PC-9 (cell line): ENCODE measurements around the gene TNK1. TPM values are rescaled to one million over a fixed set of nuclear protein-coding genes. Genes with fewer than 3 reads are reported as not detected.

Source experiments
- BruUV-seq: library from RNA; stranded (reverse); fragments of 400-500 nt; replicated peaks from 2 replicates; lab custom pipeline; 2021; lab: Mats Ljungman, UMichigan
- CTCF ChIA-PET: fragments of 300-600 bp; sonication (Branson Sonifier 250); formaldehyde crosslinking; loops from one replicate; lab custom pipeline; 2022; ENCODE audit warnings: antibody characterized with exemption; lab: Charles Lee
- POLR2A ChIA-PET: fragments of 300-600 bp; sonication (Branson Sonifier 250); formaldehyde crosslinking; loops from one replicate; lab custom pipeline; 2022; ENCODE audit warnings: antibody characterized with exemption; ENCODE audit not compliant: unreplicated experiment; lab: Charles Lee
- DNase-seq, 2 experiments: peaks; one replicate each; pipeline versions ENCODE4 v3.0.0 to v3.0.0-alpha.2; 2015 to 2022; ENCODE audit warnings: mixed read lengths in 1 of 2
- H2AFZ ChIP-seq: fragments of 200-600 bp; sonication (generic); 2 replicates; pipeline ENCODE4 v1.8.1; 2017; ENCODE audit warnings: antibody characterized with exemption
- H3F3A ChIP-seq: fragments of 200-600 bp; sonication (generic); 2 replicates; pipeline ENCODE4 v1.8.1; 2017; ENCODE audit warnings: antibody characterized with exemption, mild to moderate bottlenecking, low read depth; ENCODE audit not compliant: insufficient read depth
- H3K27ac ChIP-seq: fragments of 200-600 bp; sonication (generic); 2 replicates; pipeline ENCODE4 v1.6.1; 2016; ENCODE audit warnings: mixed run types
- H3K27me3 ChIP-seq: fragments of 200-600 bp; sonication (generic); 2 replicates; pipeline ENCODE4 v1.6.1; 2016; ENCODE audit warnings: low read depth, mixed run types; ENCODE audit not compliant: insufficient read depth
- H3K36me3 ChIP-seq: fragments of 200-600 bp; sonication (generic); 2 replicates; pipeline ENCODE4 v1.6.1; 2016; ENCODE audit warnings: low read depth, mixed run types
- H3K4me1 ChIP-seq: fragments of 200-600 bp; sonication (generic); replicated peaks from 2 replicates; pipeline ENCODE4 v1.6.1; 2016; ENCODE audit warnings: mixed run types; ENCODE audit not compliant: insufficient read depth
- H3K4me2 ChIP-seq: fragments of 200-600 bp; sonication (generic); 2 replicates; pipeline ENCODE4 v1.6.1; 2017; ENCODE audit warnings: mixed run types
- H3K4me3 ChIP-seq: fragments of 200-600 bp; sonication (generic); 2 replicates; pipeline ENCODE4 v1.6.1; 2016; ENCODE audit warnings: mixed run types
- H3K79me2 ChIP-seq: fragments of 200-600 bp; sonication (generic); 2 replicates; pipeline ENCODE4 v1.6.1; 2017; ENCODE audit warnings: low read depth, mixed run types
- H3K9me2 ChIP-seq: fragments of 200-600 bp; sonication (generic); 2 replicates; pipeline ENCODE4 v1.8.1; 2017; ENCODE audit warnings: mild to moderate bottlenecking; ENCODE audit not compliant: insufficient read depth
- H3K9me3 ChIP-seq: fragments of 200-600 bp; sonication (generic); 2 replicates; pipeline ENCODE4 v1.8.1; 2016; ENCODE audit warnings: low read depth; ENCODE audit not compliant: insufficient read depth
- H4K20me1 ChIP-seq: fragments of 200-600 bp; sonication (generic); 2 replicates; pipeline ENCODE4 v1.8.1; 2017; ENCODE audit not compliant: insufficient read depth
- EZH2 ChIP-seq: fragments of 200-600 bp; sonication (generic); IDR thresholded peaks from 2 replicates; pipeline ENCODE4 v1.8.0; 2017; ENCODE audit warnings: antibody characterized with exemption, low read depth
- intact Hi-C: fragments of 100-400 bp; cut with micrococcal nuclease; formaldehyde crosslinking; loops from one replicate; pipeline ENCODE4 v1.10.0; 2022; ENCODE audit not compliant: unreplicated experiment
- total RNA-seq: library from RNA; stranded (reverse); gene quantifications from 2 replicates; pipeline ENCODE4 v1.2.3, GENCODE V29; 2021
- TF ChIP-seq, protein P1 (sequence below): fragments of 200-600 bp; sonication (generic); conservative IDR thresholded peaks from 2 replicates; pipeline ENCODE4 v1.6.1; 2017; ENCODE audit warnings: mixed run types, antibody characterized with exemption, mild to moderate bottlenecking, moderate library complexity

Gene TNK1
- total RNA-seq, 1 experiment from 2014 or later, result 18.8 TPM

DNA sequence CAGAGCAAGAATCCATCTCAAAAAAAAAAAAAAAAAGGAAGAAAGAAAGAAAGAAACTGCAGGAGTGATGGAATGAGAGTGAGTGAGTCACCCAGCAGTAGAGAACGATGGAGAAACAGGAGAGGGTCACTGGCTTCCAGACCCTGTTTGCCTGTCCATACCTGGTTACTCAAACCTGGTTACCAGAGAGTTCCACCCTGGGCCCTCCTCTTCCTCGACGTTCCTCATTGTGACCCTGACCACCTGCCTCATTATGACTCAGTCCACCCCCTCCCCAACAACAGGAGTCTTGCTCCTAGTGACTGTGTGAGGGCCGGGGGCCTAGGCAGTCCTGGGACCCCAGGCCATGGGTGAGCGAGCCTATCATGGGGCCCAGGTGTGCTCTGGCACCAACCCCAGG, 47.7 kb downstream of the TNK1 start, which contains the start of gene SPEM3:
Gene SPEM3 (plus strand): TSS at position 301 of the 400 bp plus-strand sequence. CDS start 46 bp downstream, at position 347.
- intact Hi-C loops, result no loop called here
- no peaks in the 10 kb centered on the region for H3F3A ChIP-seq
- TF ChIP-seq, protein P1, sequence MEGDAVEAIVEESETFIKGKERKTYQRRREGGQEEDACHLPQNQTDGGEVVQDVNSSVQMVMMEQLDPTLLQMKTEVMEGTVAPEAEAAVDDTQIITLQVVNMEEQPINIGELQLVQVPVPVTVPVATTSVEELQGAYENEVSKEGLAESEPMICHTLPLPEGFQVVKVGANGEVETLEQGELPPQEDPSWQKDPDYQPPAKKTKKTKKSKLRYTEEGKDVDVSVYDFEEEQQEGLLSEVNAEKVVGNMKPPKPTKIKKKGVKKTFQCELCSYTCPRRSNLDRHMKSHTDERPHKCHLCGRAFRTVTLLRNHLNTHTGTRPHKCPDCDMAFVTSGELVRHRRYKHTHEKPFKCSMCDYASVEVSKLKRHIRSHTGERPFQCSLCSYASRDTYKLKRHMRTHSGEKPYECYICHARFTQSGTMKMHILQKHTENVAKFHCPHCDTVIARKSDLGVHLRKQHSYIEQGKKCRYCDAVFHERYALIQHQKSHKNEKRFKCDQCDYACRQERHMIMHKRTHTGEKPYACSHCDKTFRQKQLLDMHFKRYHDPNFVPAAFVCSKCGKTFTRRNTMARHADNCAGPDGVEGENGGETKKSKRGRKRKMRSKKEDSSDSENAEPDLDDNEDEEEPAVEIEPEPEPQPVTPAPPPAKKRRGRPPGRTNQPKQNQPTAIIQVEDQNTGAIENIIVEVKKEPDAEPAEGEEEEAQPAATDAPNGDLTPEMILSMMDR, result no peak
- TF ChIP-seq EZH2, result no peak
- no peaks in the 10 kb centered on the region for H3K36me3 ChIP-seq
- no peak within 1 kb of the TSS for H3K4me3 ChIP-seq
- no peaks in the 10 kb centered on the region for H3K9me3 ChIP-seq
- no peaks in the 10 kb centered on the region for H3K9me2 ChIP-seq
- H3K4me1 ChIP-seq, result no peaks in the 10 kb centered on the region
- H2AFZ ChIP-seq, result no peak within 1 kb of the TSS
- no peaks in the 10 kb centered on the region for H3K79me2 ChIP-seq
- no peak within 1 kb of the TSS for H3K4me2 ChIP-seq
- H4K20me1 ChIP-seq, result no peaks in the 10 kb centered on the region
- no peak within 1 kb of the TSS for H3K27ac ChIP-seq
- POLR2A ChIA-PET, result no interaction called here
- H3K27me3 ChIP-seq, result no peaks in the 10 kb centered on the region
- no peak for DNase-seq
- no TSS peak for BruUV-seq
- CTCF ChIA-PET, result no interaction called here

DNA sequence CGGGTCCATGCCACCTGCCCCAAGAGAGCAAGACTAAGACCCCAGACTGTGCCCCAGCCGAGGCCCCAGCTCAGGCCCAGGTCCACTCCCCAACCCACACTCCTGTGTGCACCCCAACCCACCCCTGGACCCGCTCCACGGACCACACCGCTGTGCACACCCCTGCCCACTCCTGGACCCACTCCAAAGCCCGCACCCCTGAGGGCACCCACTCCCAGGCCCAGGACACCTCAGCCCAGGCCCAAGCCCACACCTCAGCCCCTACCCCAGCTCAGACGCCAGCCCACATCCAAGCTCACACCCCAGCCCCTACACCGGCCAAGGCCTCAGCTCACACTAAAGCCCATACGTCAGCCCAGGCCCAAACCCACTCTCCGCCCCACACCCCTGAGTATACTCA, 48.8 kb downstream of the TNK1 start:
- no TSS peak for BruUV-seq
- no peaks in the 10 kb centered on the region for H3K9me3 ChIP-seq
- no peaks in the 10 kb centered on the region for H3K79me2 ChIP-seq
- POLR2A ChIA-PET, result no interaction called here
- no peak for TF ChIP-seq EZH2
- TF ChIP-seq, protein P1, result no peak
- H3K27me3 ChIP-seq, result no peaks in the 10 kb centered on the region
- intact Hi-C loops, result no loop called here
- CTCF ChIA-PET, result no interaction called here
- H4K20me1 ChIP-seq, result no peaks in the 10 kb centered on the region
- no peaks in the 10 kb centered on the region for H3K36me3 ChIP-seq
- no peak for DNase-seq
- no peak overlapping the region for H3K27ac ChIP-seq
- no peak overlapping the region for H3K4me2 ChIP-seq
- H3K4me1 ChIP-seq, result no peaks in the 10 kb centered on the region
- no peak overlapping the region for H2AFZ ChIP-seq
- no peaks in the 10 kb centered on the region for H3F3A ChIP-seq
- H3K4me3 ChIP-seq, result no peak overlapping the region
- no peaks in the 10 kb centered on the region for H3K9me2 ChIP-seq

DNA sequence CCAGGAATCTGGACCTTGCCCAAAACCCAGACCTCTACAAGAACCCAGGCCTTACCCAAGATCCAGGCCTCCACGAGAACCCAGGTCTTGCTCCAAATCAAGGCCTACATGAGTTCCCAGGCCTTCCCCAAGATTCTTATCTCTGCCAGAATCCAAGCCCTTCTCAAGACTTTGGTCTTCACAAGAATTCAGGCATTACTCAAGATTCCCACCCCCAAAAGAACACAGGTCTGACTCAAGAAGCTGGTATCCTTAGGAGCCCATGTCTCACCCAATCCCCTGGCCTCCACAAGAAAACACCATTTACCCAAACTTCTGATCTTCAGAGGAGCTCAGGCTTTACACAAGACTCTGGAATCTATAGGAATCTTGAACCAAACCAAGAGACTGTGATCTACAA, 50.3 kb downstream of the TNK1 start:
- Histone ChIP-seq H3K4me2 (no peak overlapping the region), H3K27me3 (no peaks in the 10 kb centered on the region), H3K9me3 (no peaks in the 10 kb centered on the region), H3K4me3 (no peak overlapping the region), H4K20me1 (no peaks in the 10 kb centered on the region), H3K4me1 (0 out of 2 replicates have a peak, but pooled peaks cover 1% of the 10 kb centered on the region), H3K79me2 (peaks cover 2% of the 10 kb centered on the region; the same call in 1 of the 2 replicates), H3K9me2 (no peaks in the 10 kb centered on the region), H3F3A (peaks cover 9% of the 10 kb centered on the region; the same call in 1 of the 2 replicates), H2AFZ (no peak overlapping the region), H3K36me3 (no peaks in the 10 kb centered on the region), H3K27ac (no peak overlapping the region)
- CTCF ChIA-PET, result no interaction called here
- POLR2A ChIA-PET, result no interaction called here
- intact Hi-C loops, result no loop called here
- no peak for DNase-seq
- no TSS peak for BruUV-seq
- TF ChIP-seq, protein P1, result no peak
- TF ChIP-seq EZH2, result no peak
